Pancreas (tissue), 10 donors: ENCODE measurements around the gene RNASE11. TPM values are rescaled to one million over a fixed set of nuclear protein-coding genes. Genes with fewer than 3 reads are reported as not detected.
A peak's percentile ranks its signal among the peaks of the same experiment; 100 is the strongest.

Experiments
- ATAC-seq, 4 donors: fragments of 200-7000 bp; cut with Tn5 transposase; one replicate each; pipeline versions ENCODE4 v1.8.0 to v1.9.1; 2020; ENCODE audit warnings: mild to moderate bottlenecking in 4 of 4, moderate library complexity in 4 of 4
- DNase-seq, 6 donors: peaks; one replicate each; pipeline ENCODE4 v3.0.0-alpha.2; 2020
- FAIRE-seq: peaks from 2 replicates; lab custom pipeline; 2012; peaks lifted over from hg19 to GRCh38; lab: Jason Lieb, UNC
- H3K27ac ChIP-seq, 4 donors: fragments of 200-600 bp; sonication (generic); 1 replicate in 3 of 4; 2 replicates in 1 of 4; pipeline versions ENCODE4 v1.5.0 to v1.8.0; 2020
- H3K27me3 ChIP-seq, 4 donors: fragments of 200-600 bp; one replicate each; pipeline ENCODE4 v1.8.0; 2021
- H3K36me3 ChIP-seq, 3 donors: fragments of 200-600 bp; sonication (generic) in 1 of 3; one replicate each; pipeline versions ENCODE4 v1.5.0 to v1.8.0; 2020 to 2021
- H3K4me1 ChIP-seq, 3 donors: fragments of 200-600 bp; one replicate each; pipeline ENCODE4 v1.8.0; 2021
- H3K4me3 ChIP-seq, 4 donors: fragments of 200-600 bp; sonication (generic) in 2 of 4; one replicate each; pipeline versions ENCODE4 v1.5.0 to v1.8.0; 2020 to 2021
- H3K9me3 ChIP-seq, 4 donors: fragments of 200-600 bp; one replicate each; pipeline ENCODE4 v1.8.0; 2021
- CTCF ChIP-seq, 4 donors: fragments of 200-600 bp; sonication (generic) in 3 of 4; IDR thresholded peaks; one replicate each; pipeline versions ENCODE4 v1.5.0 to v1.8.0; 2021; ENCODE audit warnings: antibody characterized with exemption in 4 of 4
- WGBS, 2 donors: extraction: QIAGEN DNeasy Blood & Tissue Kit; methylation state at CpG; one replicate each; pipeline ENCODE4 v1.1.7; 2013; 5-methylcytosine and 5-hydroxymethylcytosine counted together
- intact Hi-C, 3 donors: fragments of 100-400 bp; cut with DNase I; formaldehyde crosslinking; loops; one replicate each; pipeline versions ENCODE4 v1.11.1 to v1.14.2; 2022
- polyA plus RNA-seq, 2 donors: library from polyadenylated mRNA; stranded (reverse); fragments of 200-250 nt; gene quantifications; one replicate each; pipeline ENCODE4 v1.2.3, GENCODE V29; 2013
- total RNA-seq, 6 donors: library from RNA; stranded (reverse); fragmentation: NEBNext Ultra II Directional in 4 of 6; extraction: Animal tissue kit (Norgen Biotek cat#: 25700) in 4 of 6; gene quantifications; one replicate each; pipeline versions ENCODE4 v1.2.1 to v1.2.4, GENCODE V29; 2021 to 2023
- donor health status: healthy with polysubstance abuse.
- donor health status: DM: no; HTN: no; CAD: no; lungs with moderate emphysema.
- donor health status: DM: no; HTN: no; CAD: no.
- donor health status: control.
- donor health status: control.
- donor health status: Bipolar disorder and iron deficiency.
- donor health status: DM: yes; HTN: yes; CAD: no.
- donor health status: DM: no; HTN: no; CAD: no.
- donor health status: DM: no; HTN: no; CAD: no.
- donor health status: DM: yes; HTN: yes; CAD: no.

RNASE11 gene
- total and polyA plus RNA-seq, 8 donors: not detected

- intact Hi-C loops: loop anchor here (5.0 to 10.0 kb wide), 2 partner anchors 282 to 284 kb away; no protein-coding TSS in a partner anchor
- Histone ChIP-seq H3K27ac (no peak overlapping the region), H3K36me3 (no peaks in the 10 kb centered on the region), H3K4me1 (peaks cover 0 to 8% (median 6%) of the 10 kb centered on the region in 3 donors), H3K4me3 (no peak overlapping the region), H3K27me3 (no peaks in the 10 kb centered on the region), H3K9me3 (no peaks in the 10 kb centered on the region)
- DNase-seq (peak in 1 of 6 donors; percentile 35), FAIRE-seq (no peak), ATAC-seq (no peak)
- TF ChIP-seq CTCF (IDR thresholded peaks at IDR 0.05): peak in 1 of 4 donors; percentile 19
- WGBS, 2 donors: 38 to 40% methylated on average over 8 of the region's 8 CpGs
These were observed 18.5 kb upstream of the RNASE11 start for GRCh38 chr14:20606190-20606901.

DNA sequence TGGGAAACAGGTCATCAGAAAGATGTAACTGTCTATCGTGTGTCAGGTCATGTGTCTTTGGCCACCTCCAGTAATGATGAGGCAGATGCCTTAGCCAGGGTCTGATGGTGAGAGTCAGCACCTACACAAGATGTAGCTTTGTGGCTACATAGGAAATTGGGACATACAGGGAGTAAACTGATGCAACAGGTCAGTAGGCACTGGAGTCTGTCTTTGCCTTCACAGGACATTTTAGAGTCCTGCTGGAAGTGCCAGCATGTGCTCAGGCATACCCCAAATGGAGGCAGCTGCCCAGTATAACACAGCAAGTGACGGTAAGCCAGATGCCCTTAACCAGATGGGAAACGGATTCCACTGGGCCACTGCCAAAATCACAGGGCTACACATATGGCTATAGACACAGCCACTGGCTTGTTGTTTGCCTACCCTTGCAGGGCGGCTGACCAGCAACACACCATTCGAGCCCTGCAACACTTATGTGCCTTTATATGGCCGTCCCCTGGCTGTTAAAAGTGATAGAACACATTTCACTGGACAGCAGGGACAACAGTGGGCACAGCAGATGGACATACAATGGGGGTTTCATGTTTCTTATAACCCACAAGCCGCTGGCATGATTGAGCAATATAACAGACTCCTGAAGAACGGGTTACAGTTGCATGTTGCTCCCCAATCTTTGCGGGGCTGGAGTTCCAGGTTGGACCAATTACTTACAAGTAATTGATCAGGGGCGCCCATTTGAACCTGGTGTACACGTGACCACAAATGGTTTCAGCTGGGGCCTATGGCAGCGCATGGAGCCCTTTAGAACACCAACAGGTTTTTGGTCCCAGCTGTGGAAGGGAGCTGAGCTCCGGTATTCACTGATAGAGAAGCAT is 16.3 kb upstream of the RNASE11 start:
- FAIRE-seq (no peak), ATAC-seq (no peak), DNase-seq (no peak)
- H3K36me3 ChIP-seq: no peaks in the 10 kb centered on the region
- intact Hi-C loops: loop anchor here in 2 of 3 donors (10.0 kb wide), 1 partner anchor 279 kb away; no protein-coding TSS in a partner anchor
- no peaks in the 10 kb centered on the region for H3K27me3 ChIP-seq
- no peaks in the 10 kb centered on the region for H3K9me3 ChIP-seq
- 71 to 82% methylated on average over 13 of the region's 13 CpGs for WGBS, 2 donors
- no peak overlapping the region for H3K4me3 ChIP-seq
- H3K4me1 ChIP-seq: no peaks in the 10 kb centered on the region
- H3K27ac ChIP-seq: no peak overlapping the region
- no peak for TF ChIP-seq CTCF (IDR thresholded peaks at IDR 0.05)

DNA sequence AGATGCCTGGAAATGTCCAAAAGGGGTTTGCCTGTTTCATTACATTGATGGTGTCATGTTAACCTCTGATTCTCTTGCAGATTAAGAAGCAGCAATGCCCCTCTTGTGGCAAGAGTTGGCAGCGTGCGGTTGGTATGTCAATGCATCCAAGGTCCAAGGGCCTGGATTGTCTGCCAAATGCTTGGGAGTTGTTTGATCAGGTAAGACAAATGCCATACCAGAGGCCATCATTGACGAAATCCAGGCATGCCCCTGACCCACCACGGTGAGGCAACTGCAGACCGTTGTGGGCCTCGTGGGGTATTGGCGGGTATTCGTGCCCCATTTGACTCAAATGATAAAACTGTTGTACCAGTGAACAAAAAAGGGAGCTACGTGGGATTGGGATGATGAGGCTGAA is 14.8 kb upstream of the RNASE11 start:
- Histone ChIP-seq H3K27ac (no peak overlapping the region), H3K4me3 (no peak overlapping the region), H3K4me1 (no peaks in the 10 kb centered on the region), H3K27me3 (no peaks in the 10 kb centered on the region), H3K9me3 (no peaks in the 10 kb centered on the region), H3K36me3 (no peaks in the 10 kb centered on the region)
- 72 to 76% methylated on average over 9 of the region's 9 CpGs for whole genome bisulfite sequencing, 2 donors
- no peak for ATAC-seq
- intact Hi-C loops: loop anchor here in 2 of 3 donors (10.0 kb wide), 1 partner anchor 278 kb away; no protein-coding TSS in a partner anchor
- no peak for DNase-seq
- no peak for TF ChIP-seq CTCF (IDR thresholded peaks at IDR 0.05)
- FAIRE-seq: no peak

DNA sequence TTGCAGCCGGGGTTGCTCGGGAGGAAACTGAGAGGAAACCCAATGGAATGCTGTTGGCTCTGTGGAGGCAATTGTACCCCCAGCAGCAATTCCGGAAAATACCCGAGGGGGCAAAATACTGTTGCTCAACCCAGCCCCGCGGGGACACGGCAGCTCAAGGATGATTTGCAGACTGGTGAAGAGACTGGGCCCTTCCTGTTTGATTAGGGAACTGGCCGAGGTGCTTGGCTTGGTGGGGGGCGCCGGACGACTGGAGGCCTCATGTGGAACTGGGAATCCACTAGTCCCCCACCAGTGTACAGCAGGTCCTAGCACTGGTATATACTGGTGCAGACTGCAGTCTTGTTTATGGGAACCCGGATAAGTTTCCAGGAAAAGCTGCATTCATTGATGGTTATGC is 13.7 kb upstream of the RNASE11 start:
- TF ChIP-seq CTCF (IDR thresholded peaks at IDR 0.05): no peak
- no peak overlapping the region for H3K27ac ChIP-seq
- no peak for DNase-seq
- WGBS, 2 donors: 66 to 73% methylated on average over 12 of the region's 12 CpGs
- no peak for ATAC-seq
- H3K4me3 ChIP-seq: no peak overlapping the region
- H3K9me3 ChIP-seq: no peaks in the 10 kb centered on the region
- H3K36me3 ChIP-seq: no peaks in the 10 kb centered on the region
- no peaks in the 10 kb centered on the region for H3K4me1 ChIP-seq
- no peak for FAIRE-seq
- no peaks in the 10 kb centered on the region for H3K27me3 ChIP-seq
- intact Hi-C loops: loop anchor here in 2 of 3 donors (10.0 kb wide), 1 partner anchor 277 kb away; no protein-coding TSS in a partner anchor
